ENCODE results near the gene SETD5. TPM values are rescaled to one million over a fixed set of nuclear protein-coding genes. Genes with fewer than 3 reads are reported as not detected.
"Not testable (repeated sequence)": the region's sequence is repeated elsewhere in the genome, so short reads cannot be mapped to it uniquely, and the experiment has no call there.

The SETD5 gene
- total and polyA plus RNA-seq, 10 donors = 9.7 to 159 (median 118) TPM

DNA sequence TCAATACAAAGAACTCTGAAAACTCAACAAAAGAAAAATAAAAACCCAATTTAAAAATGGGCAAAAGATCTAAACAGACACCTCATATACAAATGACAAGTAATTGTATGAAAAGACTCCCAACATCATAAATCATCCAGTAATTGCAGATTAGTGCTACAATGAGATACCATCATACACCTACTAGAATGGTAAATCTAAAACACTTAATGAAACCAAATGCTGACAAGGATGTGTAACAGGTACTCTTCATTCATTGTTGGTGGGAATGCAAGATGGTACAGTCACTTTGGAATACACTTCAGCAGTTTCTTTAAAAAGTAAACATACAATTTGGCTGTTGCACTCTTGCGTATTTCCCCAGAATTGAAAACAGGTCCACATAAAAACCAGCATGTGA, 87.8 kb downstream of the SETD5 start:
- H3K9me3 ChIP-seq = peaks cover 0 to 23% (median 17%) of the 10 kb centered on the region in 8 donors
- no peak for DNase-seq
- peaks cover 0 to 78% (median 20%) of the 10 kb centered on the region in 6 donors for H3K36me3 ChIP-seq
- WGBS, 5 donors = 95 to 100% (median 98%) methylated on average over 1 of the region's 1 CpG
- no peak overlapping the region for H3K27ac ChIP-seq
- no peak overlapping the region for H3K4me3 ChIP-seq
- no peaks in the 10 kb centered on the region for H3K27me3 ChIP-seq (replicated peaks in 1 of 7)
- intact Hi-C loops (cut with DNase I; ENCODE audit: low total_unique reads) = no loop called here
- TF ChIP-seq POLR2A (IDR thresholded peaks at IDR 0.05) (no peak), POLR2AphosphoS5 (IDR thresholded peaks at IDR 0.05) (no peak)
- TF ChIP-seq, protein P1, sequence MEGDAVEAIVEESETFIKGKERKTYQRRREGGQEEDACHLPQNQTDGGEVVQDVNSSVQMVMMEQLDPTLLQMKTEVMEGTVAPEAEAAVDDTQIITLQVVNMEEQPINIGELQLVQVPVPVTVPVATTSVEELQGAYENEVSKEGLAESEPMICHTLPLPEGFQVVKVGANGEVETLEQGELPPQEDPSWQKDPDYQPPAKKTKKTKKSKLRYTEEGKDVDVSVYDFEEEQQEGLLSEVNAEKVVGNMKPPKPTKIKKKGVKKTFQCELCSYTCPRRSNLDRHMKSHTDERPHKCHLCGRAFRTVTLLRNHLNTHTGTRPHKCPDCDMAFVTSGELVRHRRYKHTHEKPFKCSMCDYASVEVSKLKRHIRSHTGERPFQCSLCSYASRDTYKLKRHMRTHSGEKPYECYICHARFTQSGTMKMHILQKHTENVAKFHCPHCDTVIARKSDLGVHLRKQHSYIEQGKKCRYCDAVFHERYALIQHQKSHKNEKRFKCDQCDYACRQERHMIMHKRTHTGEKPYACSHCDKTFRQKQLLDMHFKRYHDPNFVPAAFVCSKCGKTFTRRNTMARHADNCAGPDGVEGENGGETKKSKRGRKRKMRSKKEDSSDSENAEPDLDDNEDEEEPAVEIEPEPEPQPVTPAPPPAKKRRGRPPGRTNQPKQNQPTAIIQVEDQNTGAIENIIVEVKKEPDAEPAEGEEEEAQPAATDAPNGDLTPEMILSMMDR (IDR thresholded peaks at IDR 0.05 in 8 of 11, conservative IDR thresholded peaks at IDR 0.05 in 3 of 11) = no peak
- H3K4me1 ChIP-seq = no peaks in the 10 kb centered on the region

DNA sequence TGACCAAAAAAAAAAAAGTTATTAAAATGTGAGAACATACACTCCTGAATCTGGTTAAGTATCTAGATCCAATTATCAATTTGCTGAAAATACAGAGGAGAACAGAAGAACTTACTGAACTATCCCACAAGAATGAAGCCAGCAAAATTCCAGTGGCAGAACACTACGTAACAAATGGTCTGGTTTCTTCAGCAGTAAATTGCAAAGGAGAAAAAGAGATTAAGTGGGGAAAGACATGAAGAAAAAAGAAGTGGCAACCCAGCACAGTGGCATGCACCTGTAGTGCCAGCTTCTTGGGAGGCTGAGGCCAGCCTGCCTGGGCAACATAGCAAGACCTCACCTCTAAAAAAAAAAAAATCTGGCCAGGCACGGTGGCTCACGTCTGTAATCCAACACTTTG, 94.1 kb downstream of the SETD5 start:
- WGBS, 5 donors = 61 to 85% (median 80%) methylated on average over 3 of the region's 3 CpGs
- DNase-seq = no peak
- H3K36me3 ChIP-seq = peaks cover 0 to 22% (median 2%) of the 10 kb centered on the region in 6 donors
- no peak overlapping the region for H3K27ac ChIP-seq
- H3K4me1 ChIP-seq = no peaks in the 10 kb centered on the region
- H3K27me3 ChIP-seq (replicated peaks in 1 of 7) = no peaks in the 10 kb centered on the region
- H3K9me3 ChIP-seq = peaks cover 0 to 23% (median 17%) of the 10 kb centered on the region in 8 donors
- no peak overlapping the region for H3K4me3 ChIP-seq
- TF ChIP-seq POLR2AphosphoS5 (IDR thresholded peaks at IDR 0.05) (no peak), POLR2A (IDR thresholded peaks at IDR 0.05) (no peak)
- TF ChIP-seq, protein P1 (IDR thresholded peaks at IDR 0.05 in 8 of 11, conservative IDR thresholded peaks at IDR 0.05 in 3 of 11) = no peak
- intact Hi-C loops (cut with DNase I; ENCODE audit: low total_unique reads) = no loop called here

DNA sequence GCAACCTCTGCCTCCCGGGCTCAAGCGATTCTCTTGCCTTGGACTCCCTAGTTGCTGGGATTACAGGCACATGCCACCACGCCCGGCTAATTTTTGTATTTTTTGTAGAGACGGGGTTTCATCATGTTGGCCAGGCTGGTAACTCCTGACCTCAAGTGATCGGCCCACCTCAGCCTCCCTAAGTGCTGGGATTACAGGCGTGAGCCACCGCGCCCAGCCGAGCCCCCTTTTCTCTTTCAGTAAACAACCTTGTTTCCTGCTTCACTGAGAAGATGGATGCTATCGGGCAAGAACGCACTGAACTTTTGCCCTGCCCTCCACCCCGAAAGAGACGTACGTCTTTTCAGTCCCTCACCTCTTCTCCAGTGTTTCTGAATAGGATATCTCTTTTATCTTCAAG, 96.6 kb downstream of the SETD5 start:
- intact Hi-C loops (cut with DNase I; ENCODE audit: low total_unique reads); H3K36me3 ChIP-seq; DNase-seq; H3K4me3 ChIP-seq; H3K4me1 ChIP-seq; H3K9me3 ChIP-seq; H3K27me3 ChIP-seq (replicated peaks in 1 of 7); H3K27ac ChIP-seq: not testable (repeated sequence)
- 91 to 97% (median 94%) methylated on average over 15 of the region's 15 CpGs for WGBS, 5 donors

DNA sequence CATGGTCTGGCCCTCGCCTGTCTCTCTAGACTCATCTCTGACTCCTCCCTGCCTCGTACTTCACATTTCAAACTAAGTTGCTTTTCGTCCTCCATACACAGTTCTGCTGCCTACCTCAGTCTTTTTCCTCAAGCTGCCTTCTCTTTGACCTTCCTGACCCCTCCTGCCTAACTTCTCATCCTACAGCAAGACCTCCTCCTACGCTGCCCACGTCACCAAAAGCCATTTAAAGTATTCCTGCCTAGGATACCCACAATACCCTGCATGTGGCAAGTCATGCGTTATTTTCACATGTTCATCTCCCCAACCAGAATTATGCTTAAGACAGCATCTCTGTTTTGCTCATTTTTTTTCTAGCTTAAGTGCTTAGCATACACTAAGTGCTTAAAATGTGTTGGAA, 99.5 kb downstream of the SETD5 start:
- no peak for TF ChIP-seq POLR2A (IDR thresholded peaks at IDR 0.05)
- TF ChIP-seq POLR2AphosphoS5 (IDR thresholded peaks at IDR 0.05) = no peak
- TF ChIP-seq, protein P1 (IDR thresholded peaks at IDR 0.05 in 8 of 11, conservative IDR thresholded peaks at IDR 0.05 in 3 of 11) = no peak
- intact Hi-C loops (cut with DNase I; ENCODE audit: low total_unique reads) = no loop called here
- no peak for DNase-seq
- Histone ChIP-seq H3K27ac (no peak overlapping the region), H3K4me1 (peaks cover 0 to 21% (median 12%) of the 10 kb centered on the region in 6 donors), H3K9me3 (no peaks in the 10 kb centered on the region), H3K36me3 (peaks cover 0 to 6% (median 0%) of the 10 kb centered on the region in 6 donors), H3K4me3 (no peak overlapping the region), H3K27me3 (replicated peaks in 1 of 7) (peaks cover 4 to 32% (median 26%) of the 10 kb centered on the region in 7 donors)
- WGBS, 5 donors = 74 to 83% (median 81%) methylated on average over 6 of the region's 6 CpGs
